ENCODE data around the gene TRDN. TPM values are rescaled to one million over a fixed set of nuclear protein-coding genes. Genes with fewer than 3 reads are reported as not detected.

TRDN gene
- total and polyA plus RNA-seq, 2 donors (not counting 1 experiment from before 2014, with no cell fraction given): not detected

- no peak overlapping the region for H3K4me3 ChIP-seq (replicated peaks in 1 of 4; ENCODE audit: control extremely low read depth in 1 of 4, insufficient read depth in 1 of 4, low read depth in 3 of 4, low read length in 4 of 4)
- H3K36me3 ChIP-seq (ENCODE audit: control insufficient read depth, insufficient read depth, low read length): no peaks in the 10 kb centered on the region
Observed at GRCh38 chr6:123629258-123629941, 7.3 kb downstream of the TRDN start.

GRCh38 chr6:123625696-123626095, 11.1 kb downstream of the TRDN start:
- no peak for DNase-seq (ENCODE audit: low read depth in 2 of 2)
- H3K9me3 ChIP-seq (ENCODE audit: control insufficient read depth, insufficient read depth, low read depth, low read length): no peaks in the 10 kb centered on the region
- H3K4me1 ChIP-seq (ENCODE audit: control insufficient read depth, extremely low read depth, insufficient read depth, low read length): no peaks in the 10 kb centered on the region
- H3K9ac ChIP-seq (ENCODE audit: insufficient read depth, low read length): no peak overlapping the region
- H2AFZ ChIP-seq (ENCODE audit: low read length): no peak overlapping the region
- H3K27ac ChIP-seq (ENCODE audit: insufficient read depth, low read length): no peak overlapping the region
- H3K4me3 ChIP-seq (replicated peaks in 1 of 4; ENCODE audit: control extremely low read depth in 1 of 4, insufficient read depth in 1 of 4, low read depth in 3 of 4, low read length in 4 of 4): no peak overlapping the region
- H3K4me2 ChIP-seq (ENCODE audit: extremely low read depth, insufficient read depth, low read length): no peak overlapping the region
- TF ChIP-seq EZH2 (IDR thresholded peaks at IDR 0.05; ENCODE audit: low read length, missing control alignments) (no peak), CTCF (conservative IDR thresholded peaks at IDR 0.05 in 1 of 2, IDR thresholded peaks at IDR 0.05 in 1 of 2; ENCODE audit: low read depth in 1 of 2, low read length in 2 of 2) (no peak)
- H3K36me3 ChIP-seq (ENCODE audit: control insufficient read depth, insufficient read depth, low read length): no peaks in the 10 kb centered on the region
- no peaks in the 10 kb centered on the region for H3K79me2 ChIP-seq (ENCODE audit: control insufficient read depth, insufficient read depth, low read length)
- no peaks in the 10 kb centered on the region for H3K27me3 ChIP-seq (ENCODE audit: control insufficient read depth, insufficient read depth, low read length)
- H4K20me1 ChIP-seq (ENCODE audit: control insufficient read depth, extremely low read depth, insufficient read depth, low read length): no peaks in the 10 kb centered on the region

More at GRCh38 chr6:123629258-123629941, 7.3 kb downstream of the TRDN start:
- Histone ChIP-seq H2AFZ (ENCODE audit: low read length) (no peak overlapping the region), H3K27ac (ENCODE audit: insufficient read depth, low read length) (no peak overlapping the region), H3K4me2 (ENCODE audit: extremely low read depth, insufficient read depth, low read length) (no peak overlapping the region), H3K4me1 (ENCODE audit: control insufficient read depth, extremely low read depth, insufficient read depth, low read length) (no peaks in the 10 kb centered on the region), H3K79me2 (ENCODE audit: control insufficient read depth, insufficient read depth, low read length) (no peaks in the 10 kb centered on the region), H4K20me1 (ENCODE audit: control insufficient read depth, extremely low read depth, insufficient read depth, low read length) (no peaks in the 10 kb centered on the region), H3K9me3 (ENCODE audit: control insufficient read depth, insufficient read depth, low read depth, low read length) (no peaks in the 10 kb centered on the region), H3K27me3 (ENCODE audit: control insufficient read depth, insufficient read depth, low read length) (no peaks in the 10 kb centered on the region), H3K9ac (ENCODE audit: insufficient read depth, low read length) (no peak overlapping the region)
- TF ChIP-seq CTCF (conservative IDR thresholded peaks at IDR 0.05 in 1 of 2, IDR thresholded peaks at IDR 0.05 in 1 of 2; ENCODE audit: low read depth in 1 of 2, low read length in 2 of 2) (no peak), EZH2 (IDR thresholded peaks at IDR 0.05; ENCODE audit: low read length, missing control alignments) (no peak)
- no peak for DNase-seq (ENCODE audit: low read depth in 2 of 2)

GRCh38 chr6:123622780-123623179, 14.0 kb downstream of the TRDN start:
- Histone ChIP-seq H3K9ac (ENCODE audit: insufficient read depth, low read length) (no peak overlapping the region), H3K36me3 (ENCODE audit: control insufficient read depth, insufficient read depth, low read length) (no peaks in the 10 kb centered on the region), H3K27ac (ENCODE audit: insufficient read depth, low read length) (no peak overlapping the region), H2AFZ (ENCODE audit: low read length) (no peak overlapping the region), H3K9me3 (ENCODE audit: control insufficient read depth, insufficient read depth, low read depth, low read length) (no peaks in the 10 kb centered on the region), H3K27me3 (ENCODE audit: control insufficient read depth, insufficient read depth, low read length) (no peaks in the 10 kb centered on the region), H3K79me2 (ENCODE audit: control insufficient read depth, insufficient read depth, low read length) (no peaks in the 10 kb centered on the region), H4K20me1 (ENCODE audit: control insufficient read depth, extremely low read depth, insufficient read depth, low read length) (no peaks in the 10 kb centered on the region), H3K4me2 (ENCODE audit: extremely low read depth, insufficient read depth, low read length) (no peak overlapping the region), H3K4me1 (ENCODE audit: control insufficient read depth, extremely low read depth, insufficient read depth, low read length) (no peaks in the 10 kb centered on the region), H3K4me3 (replicated peaks in 1 of 4; ENCODE audit: control extremely low read depth in 1 of 4, insufficient read depth in 1 of 4, low read depth in 3 of 4, low read length in 4 of 4) (no peak overlapping the region)
- TF ChIP-seq CTCF (conservative IDR thresholded peaks at IDR 0.05 in 1 of 2, IDR thresholded peaks at IDR 0.05 in 1 of 2; ENCODE audit: low read depth in 1 of 2, low read length in 2 of 2): no peak
- TF ChIP-seq EZH2 (IDR thresholded peaks at IDR 0.05; ENCODE audit: low read length, missing control alignments): no peak
- no peak for DNase-seq (ENCODE audit: low read depth in 2 of 2)
